HL-60/S4 (cell line): ENCODE measurements around the gene SIPA1L3.

Source experiments
- in situ Hi-C: fragments of 300-500 bp; cut with MboI; formaldehyde crosslinking; loops from 2 replicates; pipeline ENCODE4 v1.14.3; 2022; ENCODE audit warnings: low sequenced_read_pairs

Gene SIPA1L3

GRCh38 chr19:38203197-38203596, 296.2 kb downstream of the SIPA1L3 start:
- in situ Hi-C loops = no loop called here

- in situ Hi-C loops = no loop called here
Measured at GRCh38 chr19:38204096-38204495, 297.1 kb downstream of the SIPA1L3 start.

- in situ Hi-C loops = no loop called here
Measured at GRCh38 chr19:38204728-38205127, 297.7 kb downstream of the SIPA1L3 start.

GRCh38 chr19:38206006-38206745, 299.2 kb downstream of the SIPA1L3 start:
- in situ Hi-C loops = no loop called here

GRCh38 chr19:38206928-38207327, 299.9 kb downstream of the SIPA1L3 start:
- in situ Hi-C loops = no loop called here

- in situ Hi-C loops = no loop called here
Measured at GRCh38 chr19:38207543-38207942, 300.5 kb downstream of the SIPA1L3 start.

GRCh38 chr19:38208571-38208970, 301.6 kb downstream of the SIPA1L3 start:
- in situ Hi-C loops = no loop called here

GRCh38 chr19:38209152-38209551, 302.1 kb downstream of the SIPA1L3 start:
- in situ Hi-C loops = no loop called here

- in situ Hi-C loops = no loop called here
Measured at GRCh38 chr19:38209671-38210457, 302.9 kb downstream of the SIPA1L3 start.

GRCh38 chr19:38210458-38210987, 303.5 kb downstream of the SIPA1L3 start:
- in situ Hi-C loops = no loop called here

GRCh38 chr19:38211151-38211591, 304.2 kb downstream of the SIPA1L3 start:
- in situ Hi-C loops = no loop called here

GRCh38 chr19:38211766-38212165, 304.8 kb downstream of the SIPA1L3 start:
- in situ Hi-C loops = no loop called here

- in situ Hi-C loops = no loop called here
Measured at GRCh38 chr19:38213469-38213868, 306.5 kb downstream of the SIPA1L3 start.

- in situ Hi-C loops = no loop called here
Measured at GRCh38 chr19:38213911-38214625, 307.1 kb downstream of the SIPA1L3 start.

- in situ Hi-C loops = no loop called here
Measured at GRCh38 chr19:38216785-38217641, 310.0 kb downstream of the SIPA1L3 start.

GRCh38 chr19:38218204-38218603, 311.2 kb downstream of the SIPA1L3 start:
- in situ Hi-C loops = no loop called here

- in situ Hi-C loops = no loop called here
Measured at GRCh38 chr19:38219221-38219620, 312.2 kb downstream of the SIPA1L3 start.

GRCh38 chr19:38221421-38221820, 314.4 kb downstream of the SIPA1L3 start:
- in situ Hi-C loops = no loop called here

- in situ Hi-C loops = no loop called here
Measured at GRCh38 chr19:38221919-38222830, 315.2 kb downstream of the SIPA1L3 start.
